GM06990 (cell line): ENCODE data around the gene TMEM198.

Experiments
- DNase-seq: peaks from one replicate; pipeline ENCODE4 v3.0.0-alpha.2; 2011; ENCODE audit not compliant: insufficient read length; ENCODE audit errors: extremely low read depth
- H3K27me3 ChIP-seq: replicated peaks from 2 replicates; pipeline ENCODE4 v1.6.0; 2011; ENCODE audit warnings: low read length; ENCODE audit not compliant: control insufficient read depth, insufficient read depth
- H3K36me3 ChIP-seq: 2 replicates; pipeline ENCODE4 v1.5.1; 2011; ENCODE audit warnings: low read length; ENCODE audit not compliant: control insufficient read depth, insufficient read depth
- H3K4me3 ChIP-seq: replicated peaks from 2 replicates; pipeline ENCODE4 v1.5.1; 2011; ENCODE audit warnings: low read depth, mild to moderate bottlenecking, control low read depth, low read length
- CTCF ChIP-seq: IDR thresholded peaks from 2 replicates; pipeline ENCODE4 v1.5.1; 2011; ENCODE audit warnings: low read length, control low read depth, mild to moderate bottlenecking, inconsistent platforms; ENCODE audit not compliant: insufficient read depth, poor library complexity, severe bottlenecking

Gene TMEM198

GRCh38 chr2:219571311-219572236 lies 27.7 kb downstream of the TMEM198 start, which contains the start of gene OBSL1:
Gene OBSL1 (minus strand): TSS chr2:219571539. CDS start chr2:219571232, 307 bp downstream.
- H3K4me3 ChIP-seq = no peak within 1 kb of the TSS; the same call in 1 of the 2 replicates

GRCh38 chr2:219572237-219573001 lies 28.6 kb downstream of the TMEM198 start, which contains the start of gene INHA:
Gene INHA (plus strand): TSS chr2:219572310. CDS start chr2:219572375, 65 bp downstream.
- no peak for DNase-seq
- H3K36me3 ChIP-seq = no peaks in the 10 kb centered on the region
- no peak for TF ChIP-seq CTCF
- no peak within 1 kb of the TSS; the same call in 1 of the 2 replicates for H3K4me3 ChIP-seq
- H3K27me3 ChIP-seq = no peaks in the 10 kb centered on the region; the same call in 1 of the 2 replicates

More at GRCh38 chr2:219571311-219572236, 27.7 kb downstream of the TMEM198 start, which contains the start of gene OBSL1:
- no peak for DNase-seq
- Histone ChIP-seq H3K27me3 (no peaks in the 10 kb centered on the region; the same call in 1 of the 2 replicates), H3K36me3 (no peaks in the 10 kb centered on the region)
- TF ChIP-seq CTCF = no peak

GRCh38 chr2:219573166-219573565 lies 29.3 kb downstream of the TMEM198 start:
- no peak for DNase-seq
- no peak overlapping the region for H3K4me3 ChIP-seq
- H3K36me3 ChIP-seq = no peaks in the 10 kb centered on the region
- TF ChIP-seq CTCF = no peak
- H3K27me3 ChIP-seq = no peaks in the 10 kb centered on the region; the same call in 1 of the 2 replicates

GRCh38 chr2:219574484-219575311 lies 30.9 kb downstream of the TMEM198 start:
- H3K36me3 ChIP-seq = no peaks in the 10 kb centered on the region
- no peak for TF ChIP-seq CTCF
- no peak overlapping the region for H3K4me3 ChIP-seq
- H3K27me3 ChIP-seq = no peaks in the 10 kb centered on the region; the same call in 1 of the 2 replicates
- no peak for DNase-seq
